Astrocyte (in vitro differentiated cells and primary cell): ENCODE measurements around the gene CCHCR1. TPM values are rescaled to one million over a fixed set of nuclear protein-coding genes. Genes with fewer than 3 reads are reported as not detected.

Source experiments
- DNase-seq: peaks from one replicate; pipeline ENCODE4 v3.0.0-alpha.2; 2010; ENCODE audit warnings: low read depth
- FAIRE-seq: peaks from 2 replicates; lab custom pipeline; 2011; peaks lifted over from hg19 to GRCh38; lab: Jason Lieb, UNC
- H2AFZ ChIP-seq: 2 replicates; pipeline ENCODE4 v1.6.0; 2012; ENCODE audit warnings: low read depth, low read length, inconsistent platforms
- H3K27ac ChIP-seq: 2 replicates; pipeline ENCODE4 v1.5.1; 2011; ENCODE audit warnings: low read depth, low read length, inconsistent platforms
- H3K27me3 ChIP-seq: 2 replicates; pipeline ENCODE4 v1.6.0; 2011; ENCODE audit warnings: low read length, inconsistent platforms; ENCODE audit not compliant: insufficient read depth
- H3K36me3 ChIP-seq: 2 replicates; pipeline ENCODE4 v1.5.1; 2011; ENCODE audit warnings: low read length, inconsistent platforms; ENCODE audit not compliant: insufficient read depth
- H3K4me1 ChIP-seq: 2 replicates; pipeline ENCODE4 v1.5.1; 2011; ENCODE audit warnings: low read length, inconsistent platforms; ENCODE audit not compliant: insufficient read depth
- H3K4me2 ChIP-seq: 2 replicates; pipeline ENCODE4 v1.6.0; 2012; ENCODE audit warnings: low read length, inconsistent platforms
- H3K4me3 ChIP-seq: 2 replicates; pipeline ENCODE4 v1.5.1; 2011; ENCODE audit warnings: low read depth, mild to moderate bottlenecking, low read length, inconsistent platforms; ENCODE audit not compliant: insufficient read depth
- H3K79me2 ChIP-seq: 2 replicates; pipeline ENCODE4 v1.6.0; 2012; ENCODE audit warnings: mild to moderate bottlenecking, low read length, inconsistent platforms; ENCODE audit not compliant: insufficient read depth
- H3K9ac ChIP-seq: 2 replicates; pipeline ENCODE4 v1.6.0; 2012; ENCODE audit warnings: mild to moderate bottlenecking, low read length, inconsistent platforms
- H3K9me3 ChIP-seq: 2 replicates; pipeline ENCODE4 v1.5.1; 2012; ENCODE audit warnings: low read depth, mild to moderate bottlenecking, low read length, inconsistent platforms; ENCODE audit not compliant: insufficient read depth
- H4K20me1 ChIP-seq: 2 replicates; pipeline ENCODE4 v1.6.0; 2012; ENCODE audit warnings: low read length, inconsistent platforms; ENCODE audit not compliant: insufficient read depth
- H3K27ac Mint-ChIP-seq: one replicate; pipeline ENCODE4 v1.8.0; 2021; ENCODE audit warnings: mild to moderate bottlenecking, mixed read lengths; ENCODE audit not compliant: unreplicated experiment
- H3K27me3 Mint-ChIP-seq: one replicate; pipeline ENCODE4 v1.8.0; 2021; ENCODE audit warnings: low read depth, mixed read lengths; ENCODE audit not compliant: unreplicated experiment
- H3K36me3 Mint-ChIP-seq: one replicate; pipeline ENCODE4 v1.8.0; 2021; ENCODE audit warnings: low read depth, mixed read lengths; ENCODE audit not compliant: unreplicated experiment
- H3K4me1 Mint-ChIP-seq: one replicate; pipeline ENCODE4 v1.8.0; 2021; ENCODE audit warnings: low read depth, mixed read lengths; ENCODE audit not compliant: unreplicated experiment
- H3K4me3 Mint-ChIP-seq: one replicate; pipeline ENCODE4 v1.8.0; 2021; ENCODE audit warnings: mild to moderate bottlenecking, moderate library complexity, mixed read lengths; ENCODE audit not compliant: unreplicated experiment
- H3K9me3 Mint-ChIP-seq: one replicate; pipeline ENCODE4 v1.8.0; 2021; ENCODE audit warnings: mild to moderate bottlenecking, mixed read lengths; ENCODE audit not compliant: unreplicated experiment
- CTCF ChIP-seq: IDR thresholded peaks from 2 replicates; pipeline ENCODE4 v1.5.1; 2011; ENCODE audit warnings: low read depth, mild to moderate bottlenecking, inconsistent platforms, low read length, moderate library complexity; ENCODE audit not compliant: insufficient read depth
- EZH2 ChIP-seq: IDR thresholded peaks from 2 replicates; pipeline ENCODE4 v1.6.1; 2012; ENCODE audit warnings: mild to moderate bottlenecking, low read length, inconsistent platforms; ENCODE audit not compliant: insufficient read depth
- total RNA-seq: library from RNA; stranded (reverse); gene quantifications from 2 replicates; pipeline ENCODE4 v1.2.1, GENCODE V29; 2021

CCHCR1 gene
- total RNA-seq, 1 donor from 2014 or later = 11.5 TPM

GRCh38 chr6:31112478-31112877 is 45.1 kb downstream of the CCHCR1 start, which contains the start of gene C6orf15:
C6orf15 (minus strand) TSS chr6:31112575; CDS start chr6:31112555, 20 bp downstream.
- H3K4me3 Mint-ChIP-seq = peak within 1 kb of the TSS; percentile 46
- no peaks in the 10 kb centered on the region for H3K27me3 Mint-ChIP-seq
- no peaks in the 10 kb centered on the region for H3K9me3 Mint-ChIP-seq
- no peak within 1 kb of the TSS for H3K4me2 ChIP-seq
- H2AFZ ChIP-seq = no peak within 1 kb of the TSS
- TF ChIP-seq EZH2 = no peak
- DNase-seq (no peak), FAIRE-seq (no peak)
- H3K36me3 ChIP-seq = no peaks in the 10 kb centered on the region
- H3K9ac ChIP-seq = no peak within 1 kb of the TSS
- H3K4me1 Mint-ChIP-seq = peaks cover 49% of the 10 kb centered on the region
- no peak within 1 kb of the TSS for H3K27ac ChIP-seq
- peaks cover 24% of the 10 kb centered on the region for H3K4me1 ChIP-seq
- no peaks in the 10 kb centered on the region for H3K9me3 ChIP-seq
- H3K4me3 ChIP-seq = no peak within 1 kb of the TSS
- H4K20me1 ChIP-seq = no peaks in the 10 kb centered on the region
- peaks cover 18% of the 10 kb centered on the region for H3K27me3 ChIP-seq
- H3K36me3 Mint-ChIP-seq = no peaks in the 10 kb centered on the region
- peaks cover 24% of the 10 kb centered on the region for H3K79me2 ChIP-seq
- no peak within 1 kb of the TSS for H3K27ac Mint-ChIP-seq

- Histone ChIP-seq H3K27me3 (peaks cover 18% of the 10 kb centered on the region), H3K9me3 (no peaks in the 10 kb centered on the region), H2AFZ (no peak overlapping the region), H3K36me3 (no peaks in the 10 kb centered on the region), H4K20me1 (no peaks in the 10 kb centered on the region), H3K79me2 (peaks cover 17% of the 10 kb centered on the region), H3K27ac (no peak overlapping the region), H3K4me1 (peaks cover 24% of the 10 kb centered on the region), H3K9ac (no peak overlapping the region), H3K4me2 (no peak overlapping the region), H3K4me3 (no peak overlapping the region)
- H3K27ac Mint-ChIP-seq = no peak overlapping the region
- DNase-seq (no peak), FAIRE-seq (no peak)
- no peak for TF ChIP-seq EZH2
- no peak for TF ChIP-seq CTCF
- H3K27me3 Mint-ChIP-seq = no peaks in the 10 kb centered on the region
- no peaks in the 10 kb centered on the region for H3K9me3 Mint-ChIP-seq
- peaks cover 44% of the 10 kb centered on the region for H3K4me1 Mint-ChIP-seq
- no peaks in the 10 kb centered on the region for H3K36me3 Mint-ChIP-seq
- H3K4me3 Mint-ChIP-seq = no peak overlapping the region
Measured at GRCh38 chr6:31111712-31112111, 45.9 kb downstream of the CCHCR1 start.

- Mint-ChIP-seq H3K9me3 (no peaks in the 10 kb centered on the region), H3K27me3 (peaks cover 2% of the 10 kb centered on the region), H3K4me3 (no peak overlapping the region), H3K36me3 (no peaks in the 10 kb centered on the region), H3K4me1 (peaks cover 40% of the 10 kb centered on the region), H3K27ac (no peak overlapping the region)
- Histone ChIP-seq H3K79me2 (peaks cover 11% of the 10 kb centered on the region), H3K27ac (no peak overlapping the region), H4K20me1 (no peaks in the 10 kb centered on the region), H3K4me1 (peaks cover 24% of the 10 kb centered on the region), H3K9ac (no peak overlapping the region), H2AFZ (no peak overlapping the region), H3K36me3 (no peaks in the 10 kb centered on the region), H3K9me3 (no peaks in the 10 kb centered on the region), H3K4me3 (no peak overlapping the region), H3K27me3 (peaks cover 18% of the 10 kb centered on the region), H3K4me2 (no peak overlapping the region)
- DNase-seq = no peak
- FAIRE-seq = no peak
- TF ChIP-seq EZH2 (no peak), CTCF (no peak)
Measured at GRCh38 chr6:31110825-31111582, 46.6 kb downstream of the CCHCR1 start.
